Activated gamma-delta T cell (primary cell): ENCODE results near the gene RTF2.
A peak's percentile ranks its signal among the peaks of the same experiment; 100 is the strongest.

Source experiments
- DNase-seq: peaks from one replicate; lab custom pipeline; 2025; lab: John Stamatoyannopoulos, UW
- total RNA-seq, 2 donors: gene quantifications; one replicate each; lab custom pipeline; 2026; lab: John Stamatoyannopoulos, UW

The RTF2 gene
- 61.8 to 65.6 reads per million in 2 donors for total RNA-seq

- DNase-seq: peak; percentile 94
Measured at GRCh38 chr20:56468316-56469076, at the start of gene RTF2. RTF2 (plus strand) TSS chr20:56468627; CDS start chr20:56468698, 71 bp downstream.

DNA sequence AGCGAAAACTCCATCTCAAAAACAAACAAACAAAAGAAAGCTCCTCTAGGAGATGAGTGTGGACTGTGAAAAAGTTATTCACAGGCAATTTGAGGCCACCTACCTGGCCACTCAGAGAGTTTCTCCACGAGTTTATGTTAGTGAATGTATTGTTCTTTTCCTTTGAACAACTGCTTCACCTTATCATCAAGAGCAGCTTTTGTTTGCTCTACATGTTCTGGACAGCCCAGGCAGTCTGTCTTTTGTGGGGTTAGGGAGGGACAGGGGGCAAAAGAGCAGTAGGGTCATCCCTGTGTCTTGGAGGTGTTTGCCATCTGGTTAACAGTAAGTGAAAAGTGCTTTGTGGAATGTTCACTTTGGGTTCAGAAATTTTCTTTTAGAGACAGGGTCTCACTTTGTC lies 48.4 kb upstream of the RTF2 start:
- DNase-seq: no peak

DNA sequence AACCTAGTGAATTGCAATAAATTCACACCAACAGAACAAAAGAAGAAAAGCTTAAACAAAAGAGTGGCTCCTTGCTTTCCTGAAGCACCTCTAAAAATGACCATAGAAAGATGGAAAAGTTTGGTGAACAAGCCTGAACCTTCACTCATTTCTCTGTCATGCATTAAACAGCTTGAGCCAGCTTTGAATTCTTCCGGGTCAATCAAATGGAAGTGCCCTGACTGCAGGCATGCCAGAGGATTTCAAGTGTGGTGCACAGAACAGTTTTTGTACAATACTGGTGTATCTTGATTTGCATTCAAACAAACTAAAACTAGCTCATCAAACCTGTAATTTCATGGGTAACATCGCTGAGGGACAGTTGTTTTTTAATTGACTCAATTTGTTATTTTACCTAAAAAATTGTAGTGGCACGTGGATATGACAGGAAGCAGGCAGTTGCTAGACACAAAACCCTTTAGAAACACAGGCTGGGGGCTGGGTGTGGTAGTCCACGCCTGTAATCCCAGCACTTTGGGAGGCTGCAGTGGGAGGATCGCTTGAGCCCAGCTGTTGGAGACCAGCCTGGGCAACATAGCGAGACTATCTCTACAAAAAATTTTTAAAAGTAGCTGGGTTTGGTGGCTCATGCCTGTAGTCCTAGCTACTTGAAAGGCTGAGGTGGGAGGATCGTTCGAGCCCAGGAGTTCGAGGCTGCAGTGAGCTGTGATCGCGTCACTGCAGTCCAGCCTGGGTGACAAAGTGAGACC lies 47.3 kb upstream of the RTF2 start:
- no peak for DNase-seq

GRCh38 chr20:56422076-56422823 lies 46.2 kb upstream of the RTF2 start:
- DNase-seq: no peak

DNA sequence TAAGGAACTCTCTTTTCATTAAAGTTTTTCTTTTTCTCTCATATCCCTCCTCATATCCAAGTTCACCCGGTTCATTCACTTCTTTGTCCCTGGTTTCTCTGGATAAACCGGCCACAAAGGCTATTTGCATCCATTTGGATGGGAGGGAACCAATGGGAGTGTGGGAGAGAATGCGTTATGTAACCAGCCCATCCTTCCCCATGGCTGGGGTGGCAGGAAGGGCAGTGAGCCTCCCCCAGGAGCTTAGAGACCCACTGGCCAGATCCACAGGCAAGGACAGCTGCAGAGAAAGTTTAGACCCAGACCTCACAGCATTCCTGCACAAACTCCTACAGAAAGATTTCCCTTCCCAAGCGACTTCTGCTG lies 45.6 kb upstream of the RTF2 start:
- no peak for DNase-seq

GRCh38 chr20:56423211-56423610 lies 45.2 kb upstream of the RTF2 start:
- no peak for DNase-seq

DNA sequence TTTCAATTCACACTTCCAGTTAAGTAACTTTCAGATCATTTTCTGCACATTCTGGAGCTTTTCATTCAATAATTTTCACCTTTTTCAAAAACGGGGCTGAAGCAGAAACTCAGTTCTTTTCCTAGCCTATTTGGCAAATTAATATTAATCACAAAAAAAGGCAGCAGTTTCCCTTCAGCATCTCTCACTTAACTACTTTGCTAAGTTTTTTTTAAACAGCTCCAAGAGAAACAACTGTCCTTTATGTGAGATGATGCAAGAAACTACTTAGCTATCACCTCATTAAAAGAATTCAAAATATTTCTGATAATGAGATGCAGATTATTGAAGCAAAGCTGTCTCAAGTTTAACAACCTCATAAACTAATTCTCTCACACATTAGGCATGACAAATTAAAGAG lies 44.5 kb upstream of the RTF2 start:
- no peak for DNase-seq

- DNase-seq: no peak
Measured at GRCh38 chr20:56424931-56425330, 43.5 kb upstream of the RTF2 start.

DNA sequence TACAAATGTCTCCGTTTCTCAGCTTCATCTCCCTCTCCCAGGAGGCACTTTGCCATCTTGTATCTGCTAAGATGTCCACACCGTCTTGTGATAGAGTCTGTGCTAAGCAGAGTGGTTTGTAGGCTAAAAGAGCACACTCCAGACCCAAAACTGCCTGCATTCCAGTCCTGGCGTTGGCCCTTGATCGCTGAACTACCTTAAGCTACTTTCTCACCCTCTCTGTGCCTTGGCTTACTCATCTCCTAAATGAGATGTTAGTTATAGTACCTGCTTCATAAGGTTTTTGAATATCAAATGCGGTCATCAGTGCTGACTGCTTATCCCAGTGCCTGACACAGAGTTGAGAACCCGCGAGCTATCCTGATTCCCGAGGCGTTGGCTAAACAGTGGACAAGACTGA lies 42.4 kb upstream of the RTF2 start:
- DNase-seq: no peak

- DNase-seq: no peak
Measured at GRCh38 chr20:56426926-56427325, 41.5 kb upstream of the RTF2 start.

- no peak for DNase-seq
Measured at GRCh38 chr20:56427797-56428196, 40.6 kb upstream of the RTF2 start.

- DNase-seq: no peak
Measured at GRCh38 chr20:56428410-56428809, 40.0 kb upstream of the RTF2 start.

DNA sequence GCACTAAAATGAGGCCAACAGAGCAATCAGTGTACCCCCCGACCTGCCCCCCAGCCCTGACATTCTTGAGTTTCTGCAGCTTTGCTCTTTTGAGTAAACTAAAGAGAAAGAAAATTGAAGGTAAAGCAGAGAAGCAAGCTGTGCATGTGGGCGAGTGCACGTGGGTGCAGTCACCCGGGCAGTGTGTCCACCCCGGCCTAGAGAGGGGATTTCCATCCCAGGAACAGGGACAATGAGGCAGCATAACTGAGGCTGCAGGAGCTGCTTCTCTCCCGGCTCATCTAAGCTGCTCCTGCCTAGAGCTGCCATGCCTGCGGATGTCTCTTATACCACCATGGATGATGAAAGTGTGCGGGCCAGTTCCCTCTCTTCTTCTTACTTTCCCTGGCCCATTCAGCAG lies 39.5 kb upstream of the RTF2 start:
- DNase-seq: no peak

GRCh38 chr20:56429502-56429901 lies 38.9 kb upstream of the RTF2 start:
- DNase-seq: no peak

DNA sequence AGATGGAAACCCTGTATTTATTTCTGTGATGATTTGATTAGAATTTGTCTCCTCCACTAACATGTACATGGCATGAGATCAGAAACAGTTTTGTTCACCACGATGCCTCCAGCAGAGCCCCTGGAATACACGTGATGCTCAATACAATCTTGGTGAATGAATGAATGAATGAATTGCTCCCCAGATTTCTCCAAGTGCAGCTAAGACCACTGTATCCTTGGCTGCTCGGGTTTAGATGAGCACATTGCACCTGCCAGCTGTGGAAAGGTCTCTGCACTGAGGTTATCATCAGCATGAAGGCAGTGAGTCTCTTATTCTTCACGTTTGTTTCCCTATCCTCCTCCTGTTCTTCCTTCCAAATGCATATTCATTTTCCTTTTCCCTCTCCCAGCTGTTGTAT lies 38.5 kb upstream of the RTF2 start:
- DNase-seq: no peak

- no peak for DNase-seq
Measured at GRCh38 chr20:56430461-56430860, 38.0 kb upstream of the RTF2 start.

GRCh38 chr20:56430957-56431356 lies 37.5 kb upstream of the RTF2 start:
- no peak for DNase-seq

DNA sequence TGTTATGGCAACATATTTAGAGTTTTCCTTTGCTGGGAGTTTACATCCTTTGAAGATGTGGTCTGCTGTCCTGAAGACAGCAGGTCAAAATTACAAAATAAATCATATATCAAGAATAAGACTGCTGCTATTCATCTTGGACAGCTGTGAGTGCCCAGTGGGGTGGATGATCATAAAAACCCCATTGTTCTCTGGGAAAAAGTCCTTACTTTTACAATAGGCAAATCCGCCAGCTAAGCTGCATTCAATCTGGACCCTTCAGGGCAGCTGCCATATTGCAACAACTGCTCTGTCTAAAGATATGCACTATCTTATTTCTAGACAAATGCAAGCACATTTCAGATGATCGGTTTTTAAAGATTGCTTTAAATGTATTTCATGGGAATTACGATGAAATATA lies 37.0 kb upstream of the RTF2 start:
- DNase-seq: no peak

DNA sequence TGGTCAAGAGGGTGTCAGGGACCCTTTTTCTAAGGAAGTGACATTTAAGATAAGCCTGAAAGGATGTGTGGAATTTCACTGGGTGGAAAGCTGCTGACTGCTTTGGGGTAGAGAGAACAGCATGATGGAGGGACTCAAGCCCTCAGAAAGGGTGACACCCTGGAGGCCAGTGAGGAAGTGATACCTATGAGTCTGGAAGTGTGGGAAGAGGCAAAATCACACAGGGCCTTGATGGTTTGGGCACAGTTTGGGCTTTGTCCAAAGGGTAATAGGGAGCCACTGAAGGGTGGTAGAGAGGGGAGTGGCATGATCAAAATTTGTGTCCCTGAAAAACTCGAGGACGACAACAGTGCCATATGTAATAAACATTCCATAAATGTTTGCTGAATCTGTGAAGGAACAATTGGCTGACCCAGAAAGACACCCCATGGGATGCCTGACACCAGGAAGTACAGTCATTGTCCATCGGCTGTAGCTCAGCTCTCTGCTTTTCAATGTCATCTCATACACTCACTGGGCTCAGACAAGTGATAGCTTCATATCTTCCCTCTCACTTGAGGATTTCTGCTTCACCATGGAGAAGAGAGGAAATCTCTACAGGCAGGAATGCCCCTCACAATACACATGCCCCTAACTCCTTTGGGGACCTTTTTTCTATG lies 35.1 kb upstream of the RTF2 start:
- DNase-seq: no peak

DNA sequence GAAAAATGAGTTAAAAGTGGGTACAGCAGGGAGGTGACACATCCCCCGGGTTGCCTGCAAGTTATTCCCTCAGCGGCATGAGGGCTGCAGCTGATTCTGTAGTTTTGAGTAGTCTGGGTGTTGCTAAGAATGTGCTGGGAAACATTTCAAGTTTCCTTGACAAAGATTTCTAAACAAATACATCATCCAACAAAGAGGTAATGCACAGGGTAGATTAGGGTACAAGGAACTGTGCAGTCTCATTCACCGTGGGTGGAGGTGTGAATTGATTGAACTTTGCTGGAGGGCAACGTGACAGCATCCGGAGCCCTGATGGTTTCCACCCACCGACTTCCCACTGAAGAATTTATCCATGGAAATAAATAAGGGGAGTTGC lies 34.6 kb upstream of the RTF2 start:
- no peak for DNase-seq

- no peak for DNase-seq
Measured at GRCh38 chr20:56437196-56437960, 31.0 kb upstream of the RTF2 start.

GRCh38 chr20:56438284-56438683 lies 30.1 kb upstream of the RTF2 start:
- no peak for DNase-seq
